NCI-H2029 treated with DMSO at 0.1 percent for 48 hours (cell line): ENCODE results near the gene CEACAM16.
"Not testable (repeated sequence)": the region's sequence is repeated elsewhere in the genome, so short reads cannot be mapped to it uniquely, and the experiment has no call there.

ENCODE experiments used
- DNase-seq: peaks from one replicate; lab custom pipeline; 2025; lab: John Stamatoyannopoulos, UW

The CEACAM16 gene, protein sequence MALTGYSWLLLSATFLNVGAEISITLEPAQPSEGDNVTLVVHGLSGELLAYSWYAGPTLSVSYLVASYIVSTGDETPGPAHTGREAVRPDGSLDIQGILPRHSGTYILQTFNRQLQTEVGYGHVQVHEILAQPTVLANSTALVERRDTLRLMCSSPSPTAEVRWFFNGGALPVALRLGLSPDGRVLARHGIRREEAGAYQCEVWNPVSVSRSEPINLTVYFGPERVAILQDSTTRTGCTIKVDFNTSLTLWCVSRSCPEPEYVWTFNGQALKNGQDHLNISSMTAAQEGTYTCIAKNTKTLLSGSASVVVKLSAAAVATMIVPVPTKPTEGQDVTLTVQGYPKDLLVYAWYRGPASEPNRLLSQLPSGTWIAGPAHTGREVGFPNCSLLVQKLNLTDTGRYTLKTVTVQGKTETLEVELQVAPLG

DNA sequence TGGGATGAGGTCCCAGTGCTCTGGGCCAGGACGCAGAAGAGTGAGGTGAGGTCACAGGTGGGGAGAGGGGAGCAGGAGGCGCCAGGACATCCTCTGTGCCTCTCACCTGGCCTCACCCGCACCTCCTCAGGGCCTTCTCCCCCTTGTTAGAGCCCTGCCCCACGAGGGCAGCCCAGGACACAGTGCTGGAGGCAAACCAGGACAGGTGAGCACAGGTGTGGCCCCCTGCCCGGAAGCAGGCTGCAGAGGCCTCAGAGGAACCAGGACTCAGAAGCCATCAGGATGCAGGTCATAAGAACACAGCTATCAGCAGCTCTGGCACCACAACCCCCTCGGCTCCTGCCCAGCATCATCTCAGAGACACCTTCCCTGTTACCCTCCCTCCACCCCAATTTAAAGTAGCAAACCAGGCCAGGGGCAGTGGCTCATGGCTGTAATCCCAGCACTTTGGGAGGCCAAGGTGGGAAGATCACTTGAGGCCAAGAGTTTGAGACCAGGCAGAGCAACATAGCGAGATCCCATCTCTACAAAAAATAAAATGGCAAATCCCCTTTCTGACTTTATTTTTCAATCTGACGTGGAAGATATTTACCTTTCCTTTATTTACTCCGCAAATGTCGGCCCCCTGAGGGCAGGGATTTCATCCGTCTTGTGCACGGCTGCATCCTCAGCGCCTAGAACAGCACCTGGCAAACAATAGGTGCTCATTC lies at the start of gene CEACAM16:
Gene CEACAM16, plus strand, starts transcription at position 660 of the 710 bp plus-strand sequence. CDS start 2,306 bp downstream, outside the sequence.
- DNase-seq: no peak

DNA sequence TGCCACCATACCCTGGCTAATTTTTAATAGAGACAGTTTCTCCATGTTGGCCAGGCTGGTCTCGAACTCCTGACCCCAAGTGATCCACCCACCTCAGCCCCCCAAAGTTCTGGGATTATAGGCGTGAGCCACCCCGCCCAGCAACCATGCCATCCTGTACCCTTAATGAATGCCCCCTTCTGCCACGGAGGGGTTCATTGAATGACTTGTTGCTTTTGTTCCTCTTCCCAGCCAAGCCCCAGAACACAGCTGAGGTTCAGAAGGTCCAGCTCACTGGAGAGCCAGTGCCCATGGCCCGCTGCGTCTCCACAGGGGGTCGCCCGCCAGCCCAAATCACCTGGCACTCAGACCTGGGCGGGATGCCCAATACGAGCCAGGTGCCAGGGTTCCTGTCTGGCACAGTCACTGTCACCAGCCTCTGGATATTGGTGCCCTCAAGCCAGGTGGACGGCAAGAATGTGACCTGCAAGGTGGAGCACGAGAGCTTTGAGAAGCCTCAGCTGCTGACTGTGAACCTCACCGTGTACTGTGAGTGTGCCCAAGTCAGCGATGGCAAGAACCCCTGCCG lies 49.3 kb upstream of the CEACAM16 start:
- DNase-seq: peak; percentile 42

GRCh38 chr19:44653343-44653742 lies 45.6 kb upstream of the CEACAM16 start:
- no peak for DNase-seq

GRCh38 chr19:44653977-44654774 lies 44.8 kb upstream of the CEACAM16 start:
- no peak for DNase-seq

DNA sequence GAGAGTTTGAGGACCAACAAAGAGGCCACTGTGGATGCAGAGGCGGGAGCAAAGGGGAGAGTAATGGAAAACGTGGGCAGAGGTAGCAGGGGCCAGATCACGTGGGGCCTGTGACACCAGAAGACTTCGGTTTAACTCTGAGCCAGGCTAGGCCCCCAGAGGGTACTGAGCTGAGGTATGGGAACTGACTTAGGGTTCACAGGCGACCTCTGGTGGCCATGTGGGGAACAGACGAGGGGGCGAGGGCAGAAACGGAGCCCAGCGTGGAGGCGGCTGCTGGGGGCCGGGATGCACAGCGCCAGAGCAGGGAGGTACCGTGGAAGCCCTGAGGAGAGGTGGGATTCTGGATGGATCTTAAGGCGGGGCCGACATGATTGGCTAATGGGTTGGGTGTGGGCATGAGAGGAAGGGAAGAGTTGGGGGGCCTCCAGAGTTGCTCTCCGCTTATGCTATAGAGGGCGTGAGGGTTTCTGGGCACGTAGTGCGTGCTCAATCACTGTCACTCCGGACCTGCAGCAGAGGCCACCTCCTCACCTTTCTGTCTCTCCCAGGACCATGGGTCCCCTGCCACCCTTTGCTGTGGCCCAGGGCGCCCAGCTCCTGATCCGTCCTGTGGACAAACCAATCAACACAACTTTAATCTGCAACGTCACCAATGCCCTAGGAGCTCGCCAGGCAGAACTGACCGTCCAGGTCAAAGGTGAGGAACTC lies 41.6 kb upstream of the CEACAM16 start:
- DNase-seq: no peak

DNA sequence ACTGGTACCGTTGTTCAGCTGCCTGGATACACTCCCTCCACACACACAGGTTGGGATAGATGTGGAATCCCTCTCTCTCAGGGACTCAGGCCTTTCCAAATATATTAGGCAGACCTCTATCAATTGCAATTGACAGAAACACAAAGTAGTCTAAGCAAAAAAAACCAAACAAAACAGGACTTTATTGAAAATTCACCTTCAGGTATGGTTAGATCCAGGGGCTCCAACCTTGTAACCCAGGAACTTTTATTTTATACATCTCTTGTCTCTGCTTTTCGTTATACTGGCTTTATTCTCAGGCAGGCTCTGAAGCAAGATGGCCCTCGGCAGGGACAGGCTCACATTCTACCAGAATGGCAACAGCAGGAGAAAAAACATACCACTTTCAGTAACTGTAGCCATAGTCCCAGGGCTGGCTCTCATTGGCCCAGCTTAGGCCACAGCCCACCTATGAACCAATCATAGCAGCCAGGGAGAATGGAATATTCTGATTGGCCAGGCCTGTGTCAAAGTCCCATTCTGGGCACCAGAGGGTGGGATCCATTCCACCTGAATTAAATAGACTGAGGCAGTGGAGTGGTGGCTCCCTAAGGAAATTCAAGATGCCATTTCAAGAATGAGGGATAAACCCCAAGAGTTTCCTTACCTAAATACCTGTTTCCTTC lies 40.8 kb upstream of the CEACAM16 start:
- no peak for DNase-seq

- DNase-seq: peak; percentile 54
Measured at GRCh38 chr19:44660081-44660480, 38.9 kb upstream of the CEACAM16 start.

- DNase-seq: no peak
Measured at GRCh38 chr19:44661205-44661604, 37.7 kb upstream of the CEACAM16 start.

DNA sequence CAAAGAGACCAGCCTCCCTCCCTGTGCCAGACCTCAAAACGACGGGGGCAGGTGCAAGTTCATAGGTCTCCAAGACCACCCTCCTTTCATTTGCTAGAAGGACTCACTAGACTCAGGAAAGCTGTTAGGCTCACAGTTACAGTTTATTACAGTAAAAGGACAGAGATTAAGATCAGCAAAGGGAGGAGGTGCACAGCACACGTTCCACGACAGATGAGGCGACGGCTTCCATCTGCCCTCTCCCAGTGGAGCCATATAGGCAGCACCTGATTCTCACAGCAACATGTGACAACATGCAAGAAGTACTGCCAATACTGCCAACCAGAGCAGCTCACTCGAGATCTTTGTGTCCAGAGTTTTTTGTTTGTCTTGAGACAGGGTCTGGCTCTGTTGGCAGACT lies 37.0 kb upstream of the CEACAM16 start:
- DNase-seq: no peak

DNA sequence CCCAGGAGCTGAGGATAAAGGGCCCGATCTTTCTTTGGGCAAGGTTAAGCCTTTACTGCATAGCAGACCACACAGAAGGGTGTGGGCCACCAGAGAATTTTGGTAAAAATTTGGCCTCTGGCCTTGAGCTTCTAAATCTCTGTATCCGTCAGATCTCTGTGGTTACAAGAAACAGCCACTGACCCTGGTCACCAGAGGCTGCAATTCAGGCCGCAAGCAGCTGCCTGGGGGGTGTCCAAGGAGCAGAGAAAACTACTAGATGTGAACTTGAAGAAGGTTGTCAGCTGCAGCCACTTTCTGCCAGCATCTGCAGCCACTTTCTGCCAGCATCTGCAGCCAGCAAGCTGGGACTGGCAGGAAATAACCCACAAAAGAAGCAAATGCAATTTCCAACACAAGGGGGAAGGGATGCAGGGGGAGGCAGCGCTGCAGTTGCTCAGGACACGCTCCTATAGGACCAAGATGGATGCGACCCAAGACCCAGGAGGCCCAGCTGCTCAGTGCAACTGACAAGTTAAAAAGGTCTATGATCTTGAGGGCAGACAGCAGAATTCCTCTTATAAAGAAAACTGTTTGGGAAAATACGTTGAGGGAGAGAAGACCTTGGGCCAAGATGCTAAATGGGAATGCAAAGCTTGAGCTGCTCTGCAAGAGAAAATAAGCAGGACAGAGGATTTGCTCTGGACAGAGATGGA lies 36.1 kb upstream of the CEACAM16 start:
- DNase-seq: no peak

GRCh38 chr19:44663996-44664395 lies 35.0 kb upstream of the CEACAM16 start:
- no peak for DNase-seq

- no peak for DNase-seq
Measured at GRCh38 chr19:44664976-44665375, 34.0 kb upstream of the CEACAM16 start.

- no peak for DNase-seq
Measured at GRCh38 chr19:44666852-44667556, 31.9 kb upstream of the CEACAM16 start.

DNA sequence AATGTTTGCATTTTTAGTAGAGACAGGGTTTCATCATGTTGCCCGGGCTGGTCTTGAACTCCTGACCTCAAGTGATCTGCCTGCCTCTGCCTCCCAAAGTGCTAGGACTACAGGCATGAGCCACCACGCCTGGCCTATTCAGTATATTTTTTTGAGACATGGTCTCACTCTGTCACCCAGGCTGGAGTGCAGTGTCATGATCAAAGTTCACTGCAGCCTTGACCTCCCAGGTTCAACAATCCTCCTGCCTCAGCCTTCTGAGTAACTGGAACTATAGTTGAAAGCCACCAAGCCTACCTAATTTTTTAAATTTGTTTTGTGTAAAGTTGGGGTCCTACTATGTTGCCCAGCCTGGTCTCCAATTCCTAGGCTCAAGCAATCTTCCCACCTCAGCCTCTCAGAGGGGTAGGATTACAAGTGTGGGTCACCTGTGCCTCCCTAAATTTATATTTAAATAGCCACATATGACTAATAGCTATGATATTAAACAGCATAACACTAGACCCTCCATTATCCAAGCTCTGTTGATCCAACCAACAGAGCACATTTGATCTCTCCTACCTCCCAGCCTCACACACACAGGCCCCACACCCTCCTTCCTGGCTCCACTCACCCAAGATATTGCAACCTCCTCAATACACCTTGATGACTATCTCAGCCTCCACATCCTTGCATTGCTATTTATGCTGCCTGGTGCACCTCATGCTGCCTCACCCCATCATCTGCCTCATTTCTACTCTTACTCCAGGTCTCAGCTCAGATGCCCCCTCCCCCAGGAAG lies 29.8 kb upstream of the CEACAM16 start:
- no peak for DNase-seq

DNA sequence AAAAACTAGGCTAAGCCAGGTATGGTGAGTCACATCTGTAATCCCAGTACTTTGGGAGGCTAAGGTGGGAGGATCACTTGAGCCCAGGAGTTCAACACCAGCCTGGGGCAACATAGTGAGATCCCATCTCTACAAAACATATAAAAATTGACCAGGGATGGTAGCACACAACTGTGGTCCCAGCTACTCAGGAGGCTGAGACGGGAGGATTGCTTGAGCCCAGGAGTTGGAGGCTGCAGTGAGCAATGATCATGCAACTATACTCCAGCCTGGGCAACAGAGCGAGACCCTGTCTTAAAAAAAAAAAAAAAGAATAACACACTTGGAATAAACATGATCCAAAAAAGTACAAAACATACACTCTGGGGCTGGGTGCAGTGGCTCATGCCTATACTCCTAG lies 28.9 kb upstream of the CEACAM16 start:
- DNase-seq: not testable (repeated sequence)

DNA sequence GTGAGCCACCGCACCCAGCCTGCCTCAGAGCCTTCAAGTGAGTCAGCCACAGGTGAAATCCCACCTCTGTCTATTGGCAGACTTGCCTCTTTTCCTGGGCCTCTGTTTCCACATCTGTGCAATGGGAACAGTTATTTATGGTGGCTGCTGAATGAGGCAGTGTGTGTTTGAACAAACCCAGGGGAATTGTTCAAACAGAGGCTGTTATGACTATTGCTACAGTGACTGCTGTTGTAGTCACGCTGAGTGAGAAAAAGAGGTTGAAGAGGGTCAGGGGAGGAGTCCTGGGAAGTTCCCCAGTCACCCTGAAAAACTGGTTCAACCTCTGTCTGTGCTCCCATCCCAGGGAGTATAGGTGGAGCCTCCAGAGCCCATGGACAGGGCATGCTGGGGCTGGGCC lies 27.6 kb upstream of the CEACAM16 start, which contains the start of gene CEACAM19:
Gene CEACAM19, plus strand, starts transcription at position 83 of the 400 bp plus-strand sequence. CDS start 450 bp downstream, outside the sequence.
- DNase-seq: no peak

GRCh38 chr19:44672226-44672625 lies 26.7 kb upstream of the CEACAM16 start:
- no peak for DNase-seq

DNA sequence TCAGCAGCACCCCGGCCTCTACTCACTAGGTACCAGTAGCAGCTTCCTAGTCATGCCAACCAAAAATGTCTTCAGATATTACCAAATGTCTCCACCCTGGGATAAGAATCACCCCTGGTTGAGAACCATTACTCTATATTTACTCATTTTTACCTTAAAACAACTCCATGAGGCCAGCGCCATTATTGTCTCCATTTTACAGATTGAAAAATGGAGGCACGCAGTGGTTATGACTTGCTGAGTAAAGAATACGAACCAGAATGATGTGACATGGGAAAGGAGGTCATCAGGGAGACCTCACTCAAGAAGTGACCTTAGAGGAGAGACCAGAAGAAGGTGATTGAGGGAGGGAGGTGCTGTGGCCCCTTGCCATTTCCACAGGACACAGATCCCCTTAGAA lies 25.4 kb upstream of the CEACAM16 start:
- DNase-seq: no peak

DNA sequence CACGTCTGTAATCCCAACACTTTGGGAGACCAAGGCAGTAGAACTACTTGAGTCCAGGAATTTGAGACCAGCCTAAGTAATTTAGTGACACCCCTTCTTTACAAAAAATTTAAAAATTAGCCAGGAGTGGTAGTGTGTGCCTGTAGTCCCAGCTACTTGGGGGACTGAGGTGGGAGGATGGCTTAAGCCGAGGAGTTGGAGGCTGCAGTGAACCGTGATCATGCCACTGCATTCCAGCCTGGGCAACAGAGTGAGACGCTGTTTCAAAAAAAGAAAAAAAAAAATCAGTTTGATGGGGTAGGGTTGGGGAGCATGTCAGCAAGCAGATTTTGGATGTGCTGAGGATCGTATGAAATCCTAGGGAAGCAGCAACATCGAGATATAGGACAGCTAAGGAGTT lies 23.4 kb upstream of the CEACAM16 start:
- DNase-seq: no peak
